Activated T-helper 9 cell treated with anti-CD3 and anti-CD28 coated beads, Interleukin-2, amount 50 U/mL, for 16 hours (primary cell): Measurements from ENCODE around the gene BAG1.

Experiments used
- DNase-seq: peaks from one replicate; pipeline ENCODE4 v3.0.0-alpha.2; 2020; ENCODE audit warnings: low read depth

The BAG1 gene

GRCh38 chr9:33209394-33209793, 55.1 kb downstream of the BAG1 start:
- no peak for DNase-seq

- DNase-seq = peak; percentile 0
Measured at GRCh38 chr9:33202552-33203201, 61.8 kb downstream of the BAG1 start.
